Fibroblast of pulmonary artery (primary cell): ENCODE results near the gene DTWD2.

Source experiments
- DNase-seq: peaks from one replicate; pipeline ENCODE4 v3.0.0-alpha.2; 2010; ENCODE audit warnings: low read depth
- H3K4me3 ChIP-seq: replicated peaks from 2 replicates; pipeline ENCODE4 v1.5.1; 2011; ENCODE audit warnings: low read depth, mild to moderate bottlenecking, control low read depth, low read length, moderate library complexity
- TF ChIP-seq, protein P1 (sequence below): IDR thresholded peaks from 2 replicates; pipeline ENCODE4 v1.5.1; 2011; ENCODE audit warnings: mild to moderate bottlenecking, control low read depth, low read length, inconsistent platforms; ENCODE audit errors: missing control alignments

Gene DTWD2, protein sequence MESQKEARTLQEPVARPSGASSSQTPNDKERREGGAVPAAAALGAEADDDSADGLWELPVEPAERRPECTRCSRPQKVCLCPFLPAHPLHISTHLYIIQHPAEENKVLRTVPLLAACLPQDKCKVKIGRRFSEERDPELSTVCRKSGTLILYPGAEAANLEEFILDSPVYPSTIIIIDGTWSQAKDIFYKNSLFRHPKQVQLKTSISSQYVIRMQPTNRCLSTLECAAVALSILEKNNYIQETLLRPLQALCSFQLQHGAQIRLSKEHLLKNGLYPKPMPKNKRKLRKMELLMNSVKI

DNA sequence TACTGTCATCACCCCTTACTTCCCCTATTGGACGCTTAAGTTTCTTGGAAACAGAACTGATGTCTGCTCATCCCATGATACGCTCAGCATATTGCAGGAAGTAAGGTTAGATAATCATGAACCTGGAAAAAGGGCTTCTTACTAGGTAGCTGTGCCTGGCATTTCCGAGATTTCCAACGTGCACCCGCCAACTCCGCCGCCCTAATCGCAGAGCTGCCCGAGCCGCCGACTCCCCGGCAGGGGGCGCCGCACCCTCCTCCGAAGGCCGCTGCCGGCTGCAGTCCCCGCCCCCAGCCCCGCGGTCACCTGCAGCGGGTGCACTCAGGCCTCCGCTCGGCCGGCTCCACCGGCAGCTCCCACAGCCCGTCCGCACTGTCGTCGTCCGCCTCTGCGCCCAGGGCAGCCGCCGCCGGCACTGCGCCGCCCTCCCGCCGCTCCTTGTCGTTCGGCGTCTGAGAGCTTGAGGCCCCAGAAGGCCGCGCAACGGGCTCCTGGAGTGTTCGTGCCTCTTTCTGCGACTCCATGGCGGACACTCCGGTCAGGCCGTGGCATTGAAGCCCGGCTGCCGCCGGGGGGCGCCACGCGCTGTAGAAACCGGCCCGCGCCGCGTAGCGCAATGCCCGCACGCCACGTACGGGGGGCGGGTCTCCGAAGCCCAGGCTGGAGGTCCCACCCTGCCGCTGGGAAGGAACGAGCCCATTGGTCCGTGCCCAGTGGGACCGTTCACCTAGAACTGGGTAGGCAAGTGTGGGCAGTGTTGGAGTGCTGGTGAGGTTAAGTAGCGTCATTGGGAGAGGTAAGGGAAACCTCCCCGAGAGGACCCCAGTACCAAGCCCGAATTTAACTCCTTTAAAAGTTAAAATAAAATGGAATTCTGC, at the start of gene DTWD2:
TSS of gene DTWD2 (minus strand) at position 560 of the 878 bp plus-strand sequence. CDS start at position 524, 36 bp downstream.
- peak; percentile 93 for DNase-seq
- TF ChIP-seq, protein P1, sequence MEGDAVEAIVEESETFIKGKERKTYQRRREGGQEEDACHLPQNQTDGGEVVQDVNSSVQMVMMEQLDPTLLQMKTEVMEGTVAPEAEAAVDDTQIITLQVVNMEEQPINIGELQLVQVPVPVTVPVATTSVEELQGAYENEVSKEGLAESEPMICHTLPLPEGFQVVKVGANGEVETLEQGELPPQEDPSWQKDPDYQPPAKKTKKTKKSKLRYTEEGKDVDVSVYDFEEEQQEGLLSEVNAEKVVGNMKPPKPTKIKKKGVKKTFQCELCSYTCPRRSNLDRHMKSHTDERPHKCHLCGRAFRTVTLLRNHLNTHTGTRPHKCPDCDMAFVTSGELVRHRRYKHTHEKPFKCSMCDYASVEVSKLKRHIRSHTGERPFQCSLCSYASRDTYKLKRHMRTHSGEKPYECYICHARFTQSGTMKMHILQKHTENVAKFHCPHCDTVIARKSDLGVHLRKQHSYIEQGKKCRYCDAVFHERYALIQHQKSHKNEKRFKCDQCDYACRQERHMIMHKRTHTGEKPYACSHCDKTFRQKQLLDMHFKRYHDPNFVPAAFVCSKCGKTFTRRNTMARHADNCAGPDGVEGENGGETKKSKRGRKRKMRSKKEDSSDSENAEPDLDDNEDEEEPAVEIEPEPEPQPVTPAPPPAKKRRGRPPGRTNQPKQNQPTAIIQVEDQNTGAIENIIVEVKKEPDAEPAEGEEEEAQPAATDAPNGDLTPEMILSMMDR: peak; percentile 67
- peak within 1 kb of the TSS; percentile 66 for H3K4me3 ChIP-seq

DNA sequence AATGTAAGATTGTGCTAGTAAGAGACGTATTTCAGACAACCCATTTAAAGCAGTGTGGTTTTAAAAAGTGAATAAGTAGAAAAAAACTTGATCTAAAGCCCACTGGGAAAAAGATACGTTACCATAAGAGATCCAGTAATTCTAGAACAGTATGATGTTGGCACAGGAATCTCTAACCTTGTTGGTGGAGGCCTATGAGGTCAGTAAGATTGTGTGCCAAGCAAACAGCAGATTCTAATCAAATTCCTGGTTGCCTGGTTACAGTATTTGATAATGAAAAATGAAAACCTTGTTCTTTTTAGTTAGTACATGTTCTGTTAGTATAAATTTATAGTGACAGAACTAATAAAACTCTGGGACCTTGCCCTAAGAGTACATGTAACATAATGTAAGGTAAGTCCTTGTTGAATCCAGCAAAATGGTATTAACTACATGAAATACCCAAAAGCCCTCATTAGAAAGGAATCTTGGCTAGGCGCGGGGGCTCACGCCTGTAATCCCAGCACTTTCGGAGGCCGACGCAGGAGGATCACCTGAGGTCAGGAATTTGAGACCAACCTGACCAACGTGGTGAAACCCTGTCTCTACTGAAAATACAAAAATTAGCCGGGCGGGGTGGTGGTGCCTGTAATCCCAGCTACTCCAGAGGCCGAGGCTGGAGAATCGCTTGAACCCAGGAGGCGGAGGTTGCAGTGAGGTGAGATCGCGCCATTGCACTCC, 49.3 kb upstream of the DTWD2 start:
- TF ChIP-seq, protein P1: no peak
- peak; percentile 37 for DNase-seq
- no peak overlapping the region for H3K4me3 ChIP-seq

DNA sequence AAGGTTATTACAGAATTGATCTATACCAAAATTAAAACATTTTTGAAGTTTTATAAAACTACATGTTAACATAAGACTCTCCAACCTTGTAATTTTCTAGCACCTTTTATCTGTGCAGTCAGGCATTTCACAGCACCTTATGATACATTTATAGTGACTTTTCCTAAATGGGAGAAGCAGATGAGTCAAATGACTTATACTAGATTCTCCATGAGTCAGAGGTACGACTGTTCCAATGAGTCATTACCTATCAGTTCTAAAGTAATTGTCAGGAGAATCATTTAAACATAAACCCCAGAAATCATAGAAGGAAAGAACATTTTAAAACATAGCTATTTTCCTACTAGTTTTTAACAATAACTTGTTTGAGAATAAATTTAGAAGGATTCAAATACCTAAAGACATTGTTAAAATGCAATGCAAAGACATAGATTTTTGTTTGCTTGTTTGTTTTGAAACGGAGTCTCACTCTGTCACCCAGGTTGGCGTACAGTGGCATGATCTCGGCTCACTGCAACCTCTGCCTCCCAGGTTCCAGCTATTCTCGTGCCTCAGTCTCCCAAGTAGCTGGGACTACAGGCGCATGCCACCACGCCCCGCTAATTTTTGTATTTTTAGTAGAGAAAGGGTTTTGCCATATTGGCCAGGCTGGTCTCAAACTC, 47.9 kb upstream of the DTWD2 start:
- TF ChIP-seq, protein P1: no peak
- no peak overlapping the region for H3K4me3 ChIP-seq
- peak; percentile 53 for DNase-seq

DNA sequence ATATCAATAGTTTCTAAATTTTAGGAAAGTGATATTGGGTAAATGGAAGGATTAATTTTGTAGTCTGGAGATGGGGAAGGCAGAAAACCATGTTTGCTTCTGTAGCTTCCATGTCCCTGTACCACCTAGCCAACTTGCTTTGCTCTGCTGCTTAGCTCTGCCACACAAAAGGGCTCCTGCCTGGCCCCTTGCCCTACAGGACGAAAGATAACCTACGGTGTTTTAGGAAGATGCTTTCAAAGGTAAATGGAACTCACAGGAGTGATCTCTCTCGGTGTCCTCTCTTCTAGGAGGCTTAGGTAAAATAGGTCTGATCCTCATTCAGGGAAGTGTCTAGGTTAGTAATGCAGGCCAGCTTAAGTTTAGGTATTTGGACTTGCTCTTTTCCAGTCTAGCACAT, 44.8 kb upstream of the DTWD2 start:
- DNase-seq: no peak
- no peak overlapping the region for H3K4me3 ChIP-seq
- TF ChIP-seq, protein P1: no peak

DNA sequence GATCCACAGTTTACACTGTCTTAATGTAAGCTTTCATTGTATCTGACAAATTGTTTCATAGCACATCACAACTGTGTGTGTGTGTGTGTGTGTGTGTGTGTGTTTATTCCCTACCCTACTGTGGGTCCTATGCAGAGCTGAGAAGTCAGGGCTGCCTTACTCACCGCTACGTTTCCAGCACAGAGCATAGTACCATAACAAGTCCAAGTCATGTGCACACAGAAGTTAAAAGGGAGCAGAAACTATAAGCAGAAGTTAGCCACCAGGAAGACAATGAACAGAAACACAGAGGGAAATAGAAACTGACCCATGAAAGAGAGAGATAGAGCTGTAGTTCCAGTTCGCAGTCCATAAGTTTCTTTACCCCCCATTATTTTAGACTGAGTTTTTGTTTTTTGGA, 44.3 kb upstream of the DTWD2 start:
- no peak for DNase-seq
- TF ChIP-seq, protein P1: no peak
- no peak overlapping the region for H3K4me3 ChIP-seq

DNA sequence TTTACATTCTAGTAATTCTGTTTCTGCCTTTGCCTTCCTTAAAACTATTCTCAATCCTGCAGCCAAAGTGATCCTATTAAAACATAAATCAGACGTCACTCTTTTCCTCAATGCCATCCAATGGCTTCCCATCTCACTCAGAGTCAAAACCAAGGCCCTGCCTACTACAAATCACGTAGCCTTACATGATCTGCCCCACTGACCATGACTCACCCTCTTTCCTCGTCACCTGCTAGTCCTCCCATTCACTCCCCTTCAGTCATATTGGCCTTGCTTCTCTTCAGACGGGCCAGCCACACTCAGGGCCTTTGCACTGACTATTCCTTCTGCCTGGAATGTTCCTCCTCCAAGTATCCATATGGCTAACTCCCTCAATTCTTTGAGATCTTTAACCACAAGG, 43.6 kb upstream of the DTWD2 start:
- TF ChIP-seq, protein P1: no peak
- H3K4me3 ChIP-seq: no peak overlapping the region
- DNase-seq: no peak
